ENCODE measurements around the gene RNASE4. TPM values are rescaled to one million over a fixed set of nuclear protein-coding genes. Genes with fewer than 3 reads are reported as not detected.

The RNASE4 gene
- total RNA-seq, 1 experiment from 2014 or later = 0.75 TPM

DNA sequence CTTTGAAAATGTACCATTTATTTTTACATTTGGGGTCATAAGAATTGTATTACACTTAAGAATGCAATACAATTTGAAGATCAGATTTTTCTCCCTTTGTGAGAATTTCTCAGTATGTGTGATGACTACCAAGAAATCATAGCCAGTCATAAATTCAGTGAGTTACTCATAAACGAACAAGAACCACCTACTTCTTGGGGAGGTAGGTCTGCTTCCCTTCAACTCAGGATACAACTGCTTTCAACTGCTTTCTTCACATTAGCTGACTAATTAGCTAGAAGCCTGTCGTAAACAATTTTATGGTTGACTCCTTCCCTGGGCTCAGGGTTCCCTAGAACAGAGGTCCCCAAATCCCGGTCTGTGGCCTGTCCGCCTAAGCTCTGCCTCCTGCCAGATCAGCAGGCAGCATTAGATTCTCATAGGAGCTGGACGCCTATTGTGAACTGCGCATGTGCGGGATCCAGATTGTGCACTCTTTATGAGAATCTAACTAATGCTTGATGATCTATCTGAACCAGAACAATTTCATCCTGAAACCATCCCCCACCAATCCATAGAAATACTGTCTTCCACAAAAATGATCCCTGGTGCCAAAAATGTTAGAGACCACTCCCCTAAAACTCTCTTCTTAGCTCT is 7.9 kb downstream of the RNASE4 start:
- no peak for DNase-seq (ENCODE audit: low spot score)
- Histone ChIP-seq H3K9me3 (ENCODE audit: low read depth, low read length, poor library complexity, severe bottlenecking) (no peaks in the 10 kb centered on the region), H3K36me3 (ENCODE audit: insufficient read depth, low read length, poor library complexity, severe bottlenecking) (no peaks in the 10 kb centered on the region), H3K4me3 (ENCODE audit: low read depth, low read length, poor library complexity, severe bottlenecking) (no peak overlapping the region), H3K27ac (ENCODE audit: low read depth, low read length, poor library complexity, severe bottlenecking) (no peak overlapping the region), H3K4me1 (ENCODE audit: insufficient read depth, low read length, poor library complexity, severe bottlenecking) (no peaks in the 10 kb centered on the region), H3K27me3 (replicated peaks; ENCODE audit: insufficient read depth, low read depth, low read length, poor library complexity) (no peaks in the 10 kb centered on the region)
- ChIA-PET CTCF (no interaction called here), POLR2A (ENCODE audit: low non-redundant PET) (no interaction called here)
- no TSS peak for BruUV-seq (replicated peaks)
- TF ChIP-seq, protein P1, sequence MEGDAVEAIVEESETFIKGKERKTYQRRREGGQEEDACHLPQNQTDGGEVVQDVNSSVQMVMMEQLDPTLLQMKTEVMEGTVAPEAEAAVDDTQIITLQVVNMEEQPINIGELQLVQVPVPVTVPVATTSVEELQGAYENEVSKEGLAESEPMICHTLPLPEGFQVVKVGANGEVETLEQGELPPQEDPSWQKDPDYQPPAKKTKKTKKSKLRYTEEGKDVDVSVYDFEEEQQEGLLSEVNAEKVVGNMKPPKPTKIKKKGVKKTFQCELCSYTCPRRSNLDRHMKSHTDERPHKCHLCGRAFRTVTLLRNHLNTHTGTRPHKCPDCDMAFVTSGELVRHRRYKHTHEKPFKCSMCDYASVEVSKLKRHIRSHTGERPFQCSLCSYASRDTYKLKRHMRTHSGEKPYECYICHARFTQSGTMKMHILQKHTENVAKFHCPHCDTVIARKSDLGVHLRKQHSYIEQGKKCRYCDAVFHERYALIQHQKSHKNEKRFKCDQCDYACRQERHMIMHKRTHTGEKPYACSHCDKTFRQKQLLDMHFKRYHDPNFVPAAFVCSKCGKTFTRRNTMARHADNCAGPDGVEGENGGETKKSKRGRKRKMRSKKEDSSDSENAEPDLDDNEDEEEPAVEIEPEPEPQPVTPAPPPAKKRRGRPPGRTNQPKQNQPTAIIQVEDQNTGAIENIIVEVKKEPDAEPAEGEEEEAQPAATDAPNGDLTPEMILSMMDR (conservative IDR thresholded peaks at IDR 0.05; ENCODE audit: low read depth, low read length) = no peak
- TF ChIP-seq EZH2 (IDR thresholded peaks at IDR 0.05; ENCODE audit: borderline replicate concordance, low read depth, low read length, poor library complexity, severe bottlenecking) = no peak
- intact Hi-C loops (cut with micrococcal nuclease; ENCODE audit: unreplicated experiment) = loop anchor here (10.0 kb wide), 1 partner anchor 343 kb away; the partner anchor contains the start of genes RNASE13 and TPPP2

DNA sequence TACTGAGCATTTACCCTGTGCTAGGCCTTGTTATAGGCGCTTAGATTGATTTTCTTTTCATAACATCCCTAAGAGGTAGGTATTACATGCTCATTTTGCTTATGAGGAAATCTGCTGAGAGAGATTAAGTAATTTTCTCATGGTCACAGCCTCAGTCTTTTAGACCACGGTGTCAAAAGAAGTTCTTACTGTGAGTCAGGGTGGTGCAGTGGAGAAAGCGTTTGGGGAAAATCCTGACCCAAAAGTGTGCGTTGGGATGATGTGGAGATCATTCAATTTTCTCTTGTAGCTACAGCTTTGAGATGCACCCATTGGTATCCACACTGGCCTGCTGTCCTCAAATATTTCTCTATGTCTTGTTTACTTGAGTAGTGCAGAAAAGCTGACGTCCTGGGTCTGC is 12.4 kb downstream of the RNASE4 start:
- no peak for DNase-seq (ENCODE audit: low spot score)
- H3K9me3 ChIP-seq (ENCODE audit: low read depth, low read length, poor library complexity, severe bottlenecking) = no peaks in the 10 kb centered on the region
- CTCF ChIA-PET = interaction anchor here (1.0 to 1.7 kb wide), 4 partner anchors 159 to 275 kb away, joined by 3 to 10 read pairs (median 6); no protein-coding TSS in a partner anchor
- POLR2A ChIA-PET (ENCODE audit: low non-redundant PET) = no interaction called here
- no peak overlapping the region for H3K27ac ChIP-seq (ENCODE audit: low read depth, low read length, poor library complexity, severe bottlenecking)
- no peak overlapping the region for H3K4me3 ChIP-seq (ENCODE audit: low read depth, low read length, poor library complexity, severe bottlenecking)
- no peaks in the 10 kb centered on the region for H3K36me3 ChIP-seq (ENCODE audit: insufficient read depth, low read length, poor library complexity, severe bottlenecking)
- BruUV-seq (replicated peaks) = no TSS peak
- TF ChIP-seq, protein P1 (conservative IDR thresholded peaks at IDR 0.05; ENCODE audit: low read depth, low read length) = no peak
- no peak for TF ChIP-seq EZH2 (IDR thresholded peaks at IDR 0.05; ENCODE audit: borderline replicate concordance, low read depth, low read length, poor library complexity, severe bottlenecking)
- H3K4me1 ChIP-seq (ENCODE audit: insufficient read depth, low read length, poor library complexity, severe bottlenecking) = no peaks in the 10 kb centered on the region
- intact Hi-C loops (cut with micrococcal nuclease; ENCODE audit: unreplicated experiment) = loop anchor here (1.0 to 10.0 kb wide), 4 partner anchors 159 to 338 kb away; partner anchors contain the start of genes RNASE13 and TPPP2
- no peaks in the 10 kb centered on the region for H3K27me3 ChIP-seq (replicated peaks; ENCODE audit: insufficient read depth, low read depth, low read length, poor library complexity)

DNA sequence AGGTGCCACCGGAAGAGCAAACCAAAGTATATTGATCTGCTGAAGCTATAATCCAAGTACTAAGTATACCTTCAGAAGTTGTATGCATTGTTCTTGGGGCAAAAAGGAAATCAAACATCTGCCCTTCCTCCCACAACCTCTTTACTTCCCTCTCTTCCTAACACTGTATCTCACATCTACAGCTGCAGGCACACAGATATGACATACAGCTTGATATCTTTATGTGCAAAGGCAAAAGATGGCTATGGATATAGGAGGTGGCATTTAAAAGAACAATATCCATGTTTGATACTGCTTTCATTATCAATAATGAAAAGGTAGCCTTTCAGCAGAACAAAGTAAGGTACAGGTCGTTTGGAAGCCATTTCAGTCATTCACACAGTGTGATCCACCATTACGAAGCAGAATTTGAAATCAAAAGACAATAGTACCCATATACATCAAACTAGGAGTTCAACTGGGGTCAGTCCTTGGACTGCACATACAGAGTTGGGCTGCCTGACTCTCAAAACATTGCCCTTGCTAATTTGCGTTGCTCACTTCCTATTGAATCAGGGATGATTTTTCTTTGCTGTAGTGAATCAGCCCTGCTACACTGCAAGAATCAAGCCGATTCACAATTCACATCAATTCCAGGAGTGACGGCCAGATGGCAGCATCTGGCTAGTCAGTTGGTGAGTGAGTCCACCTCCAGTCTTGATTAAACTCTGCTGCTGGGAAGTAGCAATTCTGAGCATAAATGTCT is 13.1 kb downstream of the RNASE4 start:
- BruUV-seq (replicated peaks) = no TSS peak
- H3K4me1 ChIP-seq (ENCODE audit: insufficient read depth, low read length, poor library complexity, severe bottlenecking) = no peaks in the 10 kb centered on the region
- ChIA-PET POLR2A (ENCODE audit: low non-redundant PET) (no interaction called here), CTCF (interaction anchor here (1.4 to 1.7 kb wide), 3 partner anchors 158 to 176 kb away, joined by 5 to 10 read pairs (median 7); no protein-coding TSS in a partner anchor)
- no peak overlapping the region for H3K4me3 ChIP-seq (ENCODE audit: low read depth, low read length, poor library complexity, severe bottlenecking)
- intact Hi-C loops (cut with micrococcal nuclease; ENCODE audit: unreplicated experiment) = loop anchor here (1.0 to 10.0 kb wide), 4 partner anchors 158 to 337 kb away; partner anchors contain the start of genes RNASE13 and TPPP2
- H3K27me3 ChIP-seq (replicated peaks; ENCODE audit: insufficient read depth, low read depth, low read length, poor library complexity) = no peaks in the 10 kb centered on the region
- H3K27ac ChIP-seq (ENCODE audit: low read depth, low read length, poor library complexity, severe bottlenecking) = no peak overlapping the region
- no peaks in the 10 kb centered on the region for H3K36me3 ChIP-seq (ENCODE audit: insufficient read depth, low read length, poor library complexity, severe bottlenecking)
- TF ChIP-seq, protein P1 (conservative IDR thresholded peaks at IDR 0.05; ENCODE audit: low read depth, low read length) = peak; percentile 77
- no peak for TF ChIP-seq EZH2 (IDR thresholded peaks at IDR 0.05; ENCODE audit: borderline replicate concordance, low read depth, low read length, poor library complexity, severe bottlenecking)
- peak; percentile 77 for DNase-seq (ENCODE audit: low spot score)
- no peaks in the 10 kb centered on the region for H3K9me3 ChIP-seq (ENCODE audit: low read depth, low read length, poor library complexity, severe bottlenecking)
